HCT116 (cell line): ENCODE data around the gene MXD1. TPM values are rescaled to one million over a fixed set of nuclear protein-coding genes. Genes with fewer than 3 reads are reported as not detected.

Experiments
- ATAC-seq: fragments of 200-7000 bp; cut with Tn5 transposase; 2 replicates; pipeline ENCODE4 v1.9.1; 2020; ENCODE audit warnings: mild to moderate bottlenecking, moderate library complexity
- BruUV-seq: library from RNA; stranded (reverse); fragments of 400-500 nt; replicated peaks from 2 replicates; lab custom pipeline; 2021; lab: Mats Ljungman, UMichigan
- CTCF ChIA-PET: fragments of 300-600 bp; sonication (Branson Sonifier 250); formaldehyde crosslinking; loops from one replicate; lab custom pipeline; 2021; ENCODE audit warnings: antibody characterized with exemption; lab: Charles Lee
- POLR2A ChIA-PET: fragments of 300-600, 350-600 bp; sonication (Branson Sonifier 250); formaldehyde crosslinking; loops from one replicate; lab custom pipeline; 2021; ENCODE audit warnings: antibody characterized with exemption; lab: Charles Lee
- RAD21 ChIA-PET, 2 experiments: fragments of 300-600 bp; sonication (Branson Sonifier 250); formaldehyde crosslinking; loops; one replicate each; lab custom pipeline; 2023; ENCODE audit warnings: low total read pairs in 2 of 2; ENCODE audit not compliant: uncharacterized antibody in 2 of 2, unreplicated experiment in 2 of 2, low non-redundant PET in 1 of 2; lab: Charles Lee
- DNase-seq: peaks from one replicate; pipeline ENCODE4 v3.0.0-alpha.2; 2010; ENCODE audit warnings: low read depth, low spot score
- H2AFZ ChIP-seq: fragments of 200-600 bp; shearing (Covaris generic), sonication (generic); 2 replicates; pipeline ENCODE4 v1.6.1; 2017; ENCODE audit warnings: low read depth, mixed run types, mixed read lengths, antibody characterized with exemption, low read length; ENCODE audit not compliant: poor library complexity, severe bottlenecking
- H3K27ac ChIP-seq: 2 replicates; pipeline ENCODE4 v1.5.1; 2012; ENCODE audit warnings: low read depth, low read length
- H3K27me3 ChIP-seq: fragments of 200-600 bp; sonication (generic); 2 replicates; pipeline ENCODE4 v1.6.1; 2016; ENCODE audit warnings: mixed run types, low read length, mixed read lengths; ENCODE audit not compliant: insufficient read depth
- H3K36me3 ChIP-seq, 2 experiments: fragments of 200-500 bp in 1 of 2; fragments of 200-600 bp in 1 of 2; sonication (Bioruptor generic) in 1 of 2; sonication (generic) in 1 of 2; 2 replicates each; pipeline versions ENCODE4 v1.5.1 to v1.6.1; 2014 to 2016; ENCODE audit warnings: low read length in 2 of 2, inconsistent platforms in 1 of 2, mixed read lengths in 1 of 2, mixed run types in 1 of 2; ENCODE audit not compliant: insufficient read depth in 2 of 2, control insufficient read depth in 1 of 2
- H3K4me1 ChIP-seq, 2 experiments: fragments of 200-600 bp in 1 of 2; sonication (generic) in 1 of 2; 2 replicates each; pipeline versions ENCODE4 v1.5.1 to v1.6.1; 2012 to 2017; ENCODE audit warnings: low read length in 2 of 2, inconsistent platforms in 1 of 2, mild to moderate bottlenecking in 1 of 2, mixed read lengths in 1 of 2, mixed run types in 1 of 2, moderate library complexity in 1 of 2; ENCODE audit not compliant: insufficient read depth in 2 of 2, control insufficient read depth in 1 of 2
- H3K4me2 ChIP-seq: fragments of 200-600 bp; sonication (generic); 2 replicates; pipeline ENCODE4 v1.6.1; 2017; ENCODE audit warnings: mixed run types, low read length, mixed read lengths
- H3K4me3 ChIP-seq, 2 experiments: fragments of 200-600 bp in 1 of 2; sonication (generic) in 1 of 2; replicated peaks in 1 of 2; 2 replicates each; pipeline ENCODE4 v1.5.1; 2011 to 2016; ENCODE audit warnings: low read length in 2 of 2, control low read depth in 1 of 2, low read depth in 1 of 2, mild to moderate bottlenecking in 1 of 2, mixed read lengths in 1 of 2, mixed run types in 1 of 2
- H3K79me2 ChIP-seq: fragments of 200-600 bp; sonication (generic); 2 replicates; pipeline ENCODE4 v1.6.1; 2017; ENCODE audit warnings: mild to moderate bottlenecking, mixed run types, low read length, moderate library complexity, mixed read lengths; ENCODE audit not compliant: insufficient read depth
- H3K9ac ChIP-seq: fragments of 200-600 bp; sonication (generic); 2 replicates; pipeline ENCODE4 v1.6.1; 2016; ENCODE audit warnings: low read length, mixed read lengths
- H3K9me2 ChIP-seq: fragments of 200-600 bp; sonication (generic), shearing (Covaris generic); 2 replicates; pipeline ENCODE4 v1.6.1; 2017; ENCODE audit warnings: mixed run types, mild to moderate bottlenecking, moderate library complexity; ENCODE audit not compliant: insufficient read depth
- H3K9me3 ChIP-seq, 2 experiments: fragments of 200-500 bp in 1 of 2; fragments of 200-600 bp in 1 of 2; sonication (Bioruptor generic) in 1 of 2; sonication (generic) in 1 of 2; 2 replicates each; pipeline ENCODE4 v1.6.1; 2014 to 2017; ENCODE audit warnings: low read length in 2 of 2, mixed read lengths in 2 of 2, inconsistent platforms in 1 of 2, low read depth in 1 of 2, mild to moderate bottlenecking in 1 of 2, mixed run types in 1 of 2, moderate library complexity in 1 of 2; ENCODE audit not compliant: control insufficient read depth in 1 of 2, insufficient read depth in 1 of 2
- H4K20me1 ChIP-seq: fragments of 200-600 bp; sonication (generic), shearing (Covaris generic); 2 replicates; pipeline ENCODE4 v1.6.1; 2017; ENCODE audit warnings: mixed run types, mild to moderate bottlenecking, moderate library complexity; ENCODE audit not compliant: insufficient read depth
- ATF3 ChIP-seq: IDR thresholded peaks from 2 replicates; pipeline ENCODE4 v1.6.1; 2012
- CBX3 ChIP-seq: IDR thresholded peaks from 2 replicates; pipeline ENCODE4 v1.6.1; 2012; ENCODE audit warnings: low read depth
- EGR1 ChIP-seq: IDR thresholded peaks from 2 replicates; pipeline ENCODE4 v1.6.1; 2012; ENCODE audit warnings: low read depth
- ELF1 ChIP-seq: IDR thresholded peaks from 2 replicates; pipeline ENCODE4 v1.6.1; 2012; ENCODE audit warnings: low read depth, borderline replicate concordance
- EZH2 ChIP-seq: fragments of 200-600 bp; sonication (generic); IDR thresholded peaks from 2 replicates; pipeline ENCODE4 v1.6.1; 2017; ENCODE audit warnings: antibody characterized with exemption, mixed run types
- EZH2phosphoT487 ChIP-seq: fragments of 200-600 bp; IDR thresholded peaks from 2 replicates; pipeline ENCODE4 v1.6.1; 2018; ENCODE audit warnings: antibody characterized with exemption, borderline replicate concordance
- JUND ChIP-seq: IDR thresholded peaks from 2 replicates; pipeline ENCODE4 v1.6.1; 2012
- RAD21 ChIP-seq: IDR thresholded peaks from 2 replicates; pipeline ENCODE4 v1.6.1; 2012; ENCODE audit warnings: low read depth, mild to moderate bottlenecking
- SP1 ChIP-seq: IDR thresholded peaks from 2 replicates; pipeline ENCODE4 v1.6.1; 2012; ENCODE audit warnings: low read depth
- SRF ChIP-seq: IDR thresholded peaks from 2 replicates; pipeline ENCODE4 v1.6.1; 2012; ENCODE audit warnings: low read depth
- YY1 ChIP-seq: IDR thresholded peaks from 2 replicates; pipeline ENCODE4 v1.6.1; 2011; ENCODE audit warnings: low read length, low read depth, moderate library complexity, mild to moderate bottlenecking; ENCODE audit not compliant: insufficient replicate concordance; ENCODE audit errors: extremely low read depth
- ZNF274 ChIP-seq: fragments of 200-500 bp; sonication (Bioruptor generic); IDR thresholded peaks from 2 replicates; pipeline ENCODE4 v1.6.1; 2014; ENCODE audit warnings: mild to moderate bottlenecking, low read depth, low read length, inconsistent platforms
- intact Hi-C: fragments of 100-400 bp; cut with micrococcal nuclease; formaldehyde crosslinking; loops from 2 replicates; pipeline ENCODE4 v1.10.0; 2022
- total RNA-seq: library from RNA; stranded (reverse); gene quantifications from one replicate; pipeline ENCODE4 v1.2.1, GENCODE V29; 2021; ENCODE audit not compliant: unreplicated experiment
- TF ChIP-seq, protein P1 (sequence below): IDR thresholded peaks from 2 replicates; pipeline ENCODE4 v1.6.1; 2012
- TF ChIP-seq, protein P2 (sequence below): IDR thresholded peaks from 2 replicates; pipeline ENCODE4 v1.6.1; 2011; ENCODE audit warnings: mild to moderate bottlenecking, low read length, moderate library complexity; ENCODE audit not compliant: insufficient replicate concordance; ENCODE audit errors: extremely low read depth

MXD1 gene
- total RNA-seq, 1 experiment from 2014 or later, result 10.3 TPM

DNA sequence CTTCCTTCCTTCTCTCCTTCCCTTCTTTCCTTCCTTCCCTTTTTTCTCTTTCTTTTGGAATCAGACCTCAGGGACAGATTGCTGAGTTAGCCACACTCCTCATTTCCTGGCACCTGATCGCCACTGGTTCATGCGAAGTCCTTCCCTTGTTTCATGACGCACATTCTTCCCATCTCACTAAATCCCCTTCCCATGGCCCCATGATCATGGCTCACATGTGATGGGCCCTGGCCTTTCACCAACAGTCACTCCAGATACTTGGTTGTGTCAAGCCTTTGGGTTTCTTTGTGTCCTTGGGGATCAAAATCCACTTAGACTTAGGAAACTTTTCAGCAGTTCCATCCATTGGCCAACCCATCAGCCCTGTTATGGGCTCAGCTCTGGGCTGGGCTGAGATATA lies 70.3 kb downstream of the MXD1 start:
- Histone ChIP-seq H3K79me2 (no peaks in the 10 kb centered on the region), H3K4me1 (peaks cover 9 to 14% of the 10 kb centered on the region in 2 experiments), H3K4me3 (no peak overlapping the region), H3K4me2 (no peak overlapping the region), H4K20me1 (no peaks in the 10 kb centered on the region), H3K27ac (no peak overlapping the region), H3K27me3 (no peaks in the 10 kb centered on the region), H3K36me3 (no peaks in the 10 kb centered on the region), H3K9ac (no peak overlapping the region), H2AFZ (no peak overlapping the region), H3K9me3 (no peaks in the 10 kb centered on the region), H3K9me2 (no peaks in the 10 kb centered on the region)
- no peak for TF ChIP-seq CBX3
- no peak for TF ChIP-seq ATF3
- no peak for TF ChIP-seq ZNF274
- TF ChIP-seq, protein P1, sequence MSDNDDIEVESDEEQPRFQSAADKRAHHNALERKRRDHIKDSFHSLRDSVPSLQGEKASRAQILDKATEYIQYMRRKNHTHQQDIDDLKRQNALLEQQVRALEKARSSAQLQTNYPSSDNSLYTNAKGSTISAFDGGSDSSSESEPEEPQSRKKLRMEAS, result no peak
- TF ChIP-seq, protein P2, sequence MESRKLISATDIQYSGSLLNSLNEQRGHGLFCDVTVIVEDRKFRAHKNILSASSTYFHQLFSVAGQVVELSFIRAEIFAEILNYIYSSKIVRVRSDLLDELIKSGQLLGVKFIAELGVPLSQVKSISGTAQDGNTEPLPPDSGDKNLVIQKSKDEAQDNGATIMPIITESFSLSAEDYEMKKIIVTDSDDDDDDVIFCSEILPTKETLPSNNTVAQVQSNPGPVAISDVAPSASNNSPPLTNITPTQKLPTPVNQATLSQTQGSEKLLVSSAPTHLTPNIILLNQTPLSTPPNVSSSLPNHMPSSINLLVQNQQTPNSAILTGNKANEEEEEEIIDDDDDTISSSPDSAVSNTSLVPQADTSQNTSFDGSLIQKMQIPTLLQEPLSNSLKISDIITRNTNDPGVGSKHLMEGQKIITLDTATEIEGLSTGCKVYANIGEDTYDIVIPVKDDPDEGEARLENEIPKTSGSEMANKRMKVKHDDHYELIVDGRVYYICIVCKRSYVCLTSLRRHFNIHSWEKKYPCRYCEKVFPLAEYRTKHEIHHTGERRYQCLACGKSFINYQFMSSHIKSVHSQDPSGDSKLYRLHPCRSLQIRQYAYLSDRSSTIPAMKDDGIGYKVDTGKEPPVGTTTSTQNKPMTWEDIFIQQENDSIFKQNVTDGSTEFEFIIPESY, result no peak
- TF ChIP-seq YY1, result no peak
- no peak for TF ChIP-seq EZH2phosphoT487
- no peak for TF ChIP-seq SP1
- TF ChIP-seq EZH2, result no peak
- no peak for TF ChIP-seq RAD21
- no peak for TF ChIP-seq ELF1
- no peak for TF ChIP-seq JUND
- TF ChIP-seq SRF, result no peak
- no peak for TF ChIP-seq EGR1
- POLR2A ChIA-PET, result no interaction called here
- RAD21 ChIA-PET, result no interaction called here
- CTCF ChIA-PET, result no interaction called here
- DNase-seq (no peak), ATAC-seq (no peak)
- no TSS peak for BruUV-seq
- intact Hi-C loops, result no loop called here
